Measurements from ENCODE around the gene MAJIN.

Gene MAJIN

DNA sequence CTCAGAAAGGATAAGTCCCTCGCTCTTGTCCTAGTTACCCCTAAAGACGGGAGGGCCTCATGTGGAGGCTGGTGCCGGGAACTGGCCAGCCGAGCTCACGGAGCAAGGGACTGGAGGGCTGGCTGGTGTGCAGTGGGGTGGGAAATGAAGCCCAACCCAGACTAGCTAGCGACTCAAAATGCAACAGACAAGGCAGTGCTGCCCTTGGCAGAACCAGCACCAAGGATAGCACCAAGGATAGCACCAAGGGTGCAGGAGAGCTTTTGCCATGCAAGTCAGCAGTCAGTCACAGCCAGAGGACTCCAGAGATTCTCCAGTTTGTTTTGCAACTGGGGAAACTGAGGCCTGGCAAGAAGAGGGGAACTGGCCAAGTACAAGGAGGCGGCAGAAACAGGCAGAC is 31.4 kb upstream of the MAJIN start:
- WGBS (ENCODE audit: extremely low coverage, insufficient coverage, insufficient read length) = no CpG with 5 or more reads among the region's 7 CpGs
- Histone ChIP-seq H4K12ac (ENCODE audit: low read depth, low read length) (no peak overlapping the region), H3K27me3 (ENCODE audit: insufficient read depth, low read length) (no peaks in the 10 kb centered on the region), H3K79me2 (ENCODE audit: control insufficient read depth, insufficient read depth, low read length, poor library complexity) (no peaks in the 10 kb centered on the region), H2BK120ac (ENCODE audit: insufficient read depth, low read length, poor library complexity) (no peak overlapping the region), H3K4me2 (ENCODE audit: low read length) (no peak overlapping the region), H4K91ac (ENCODE audit: low read depth, low read length) (no peak overlapping the region), H3K4ac (ENCODE audit: low read depth, low read length) (no peak overlapping the region), H3K27ac (ENCODE audit: low read depth, low read length) (no peak overlapping the region), H3K4me3 (ENCODE audit: low read depth, low read length) (no peak overlapping the region), H3K9ac (ENCODE audit: low read length) (no peak overlapping the region), H3K36me3 (ENCODE audit: control insufficient read depth in 1 of 2, insufficient read depth in 2 of 2, low read length in 2 of 2) (no peaks in the 10 kb centered on the region), H3K23ac (ENCODE audit: low read length) (no peak overlapping the region), H3K18ac (ENCODE audit: low read length) (no peak overlapping the region), H3K14ac (ENCODE audit: low read length) (no peak overlapping the region), H4K8ac (ENCODE audit: low read depth, low read length) (no peak overlapping the region), H2BK12ac (ENCODE audit: low read length) (no peak overlapping the region), H3K4me1 (ENCODE audit: control insufficient read depth in 1 of 2, insufficient read depth in 2 of 2, low read length in 2 of 2) (peaks cover 2 to 4% of the 10 kb centered on the region in 2 experiments), H2BK5ac (ENCODE audit: low read depth, low read length, poor library complexity) (no peak overlapping the region), H2AFZ (ENCODE audit: insufficient read depth, low read length, poor library complexity) (no peak overlapping the region), H3K9me3 (ENCODE audit: insufficient read depth, low read depth, low read length) (no peaks in the 10 kb centered on the region), H2AK5ac (ENCODE audit: low read length) (no peak overlapping the region), H3K79me1 (ENCODE audit: low read length) (no peaks in the 10 kb centered on the region)
- DNase-seq = no peak

DNA sequence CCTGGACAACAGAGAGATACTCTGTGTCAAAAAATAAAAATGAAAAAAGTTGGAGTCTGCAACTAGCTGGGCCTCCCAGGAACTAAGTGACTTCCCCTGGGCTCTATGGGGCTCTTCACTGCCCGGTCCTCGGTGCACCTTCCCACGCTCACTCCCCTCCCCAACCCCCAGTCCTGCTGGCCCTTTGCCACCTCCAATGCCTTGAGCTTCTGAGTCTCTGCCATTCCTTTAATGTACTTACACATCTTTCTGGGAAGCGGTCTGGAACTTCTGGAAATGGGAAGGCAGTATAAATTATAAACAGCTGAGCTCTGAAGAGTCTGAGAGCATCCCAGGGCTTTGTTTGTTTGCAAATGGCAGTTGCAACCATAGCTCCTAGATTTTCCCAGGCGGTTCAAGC is 30.8 kb upstream of the MAJIN start:
- H3K4ac ChIP-seq (ENCODE audit: low read depth, low read length) = no peak overlapping the region
- H4K91ac ChIP-seq (ENCODE audit: low read depth, low read length) = no peak overlapping the region
- no peak overlapping the region for H4K12ac ChIP-seq (ENCODE audit: low read depth, low read length)
- no peak overlapping the region for H4K8ac ChIP-seq (ENCODE audit: low read depth, low read length)
- H3K9ac ChIP-seq (ENCODE audit: low read length) = no peak overlapping the region
- no peaks in the 10 kb centered on the region for H3K27me3 ChIP-seq (ENCODE audit: insufficient read depth, low read length)
- no peak overlapping the region for H3K18ac ChIP-seq (ENCODE audit: low read length)
- peaks cover 2 to 4% of the 10 kb centered on the region in 2 experiments for H3K4me1 ChIP-seq (ENCODE audit: control insufficient read depth in 1 of 2, insufficient read depth in 2 of 2, low read length in 2 of 2)
- no peak overlapping the region for H2AFZ ChIP-seq (ENCODE audit: insufficient read depth, low read length, poor library complexity)
- H3K14ac ChIP-seq (ENCODE audit: low read length) = no peak overlapping the region
- no peak overlapping the region for H3K23ac ChIP-seq (ENCODE audit: low read length)
- no peak overlapping the region for H2BK12ac ChIP-seq (ENCODE audit: low read length)
- H3K27ac ChIP-seq (ENCODE audit: low read depth, low read length) = no peak overlapping the region
- H3K79me2 ChIP-seq (ENCODE audit: control insufficient read depth, insufficient read depth, low read length, poor library complexity) = no peaks in the 10 kb centered on the region
- no peaks in the 10 kb centered on the region for H3K9me3 ChIP-seq (ENCODE audit: insufficient read depth, low read depth, low read length)
- H2BK5ac ChIP-seq (ENCODE audit: low read depth, low read length, poor library complexity) = no peak overlapping the region
- DNase-seq = no peak
- no CpG with 5 or more reads among the region's 5 CpGs for WGBS (ENCODE audit: extremely low coverage, insufficient coverage, insufficient read length)
- no peak overlapping the region for H2BK120ac ChIP-seq (ENCODE audit: insufficient read depth, low read length, poor library complexity)
- no peaks in the 10 kb centered on the region for H3K79me1 ChIP-seq (ENCODE audit: low read length)
- no peak overlapping the region for H2AK5ac ChIP-seq (ENCODE audit: low read length)
- H3K4me3 ChIP-seq (ENCODE audit: low read depth, low read length) = no peak overlapping the region
- H3K36me3 ChIP-seq (ENCODE audit: control insufficient read depth in 1 of 2, insufficient read depth in 2 of 2, low read length in 2 of 2) = no peaks in the 10 kb centered on the region
- no peak overlapping the region for H3K4me2 ChIP-seq (ENCODE audit: low read length)

DNA sequence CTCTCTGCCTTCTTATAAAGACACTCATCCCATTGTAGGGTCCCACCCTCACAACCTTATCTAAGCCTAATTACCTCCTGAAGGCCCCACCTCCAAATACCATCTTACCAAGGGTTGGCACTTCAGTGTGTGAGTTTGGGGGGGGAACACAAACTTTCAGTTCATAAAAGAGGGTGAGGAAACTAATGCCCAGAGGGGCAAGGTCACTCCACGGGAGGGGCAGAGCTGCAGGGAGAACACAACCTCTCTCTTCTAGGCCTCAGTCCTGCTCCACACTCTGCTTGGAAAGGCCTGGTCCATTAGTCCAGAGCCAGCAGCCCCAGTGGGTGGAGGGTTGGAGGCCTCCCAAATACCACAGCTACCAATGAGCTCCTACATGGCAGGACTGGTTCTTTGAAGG is 27.6 kb upstream of the MAJIN start:
- no peaks in the 10 kb centered on the region for H3K79me1 ChIP-seq (ENCODE audit: low read length)
- DNase-seq = no peak
- no peak overlapping the region for H3K18ac ChIP-seq (ENCODE audit: low read length)
- no peak overlapping the region for H3K9ac ChIP-seq (ENCODE audit: low read length)
- H3K27me3 ChIP-seq (ENCODE audit: insufficient read depth, low read length) = no peaks in the 10 kb centered on the region
- no peak overlapping the region for H4K8ac ChIP-seq (ENCODE audit: low read depth, low read length)
- H3K79me2 ChIP-seq (ENCODE audit: control insufficient read depth, insufficient read depth, low read length, poor library complexity) = no peaks in the 10 kb centered on the region
- H2AFZ ChIP-seq (ENCODE audit: insufficient read depth, low read length, poor library complexity) = no peak overlapping the region
- no peak overlapping the region for H2BK5ac ChIP-seq (ENCODE audit: low read depth, low read length, poor library complexity)
- no peak overlapping the region for H2BK12ac ChIP-seq (ENCODE audit: low read length)
- no CpG with 5 or more reads among the region's 1 CpG for WGBS (ENCODE audit: extremely low coverage, insufficient coverage, insufficient read length)
- H4K91ac ChIP-seq (ENCODE audit: low read depth, low read length) = no peak overlapping the region
- no peak overlapping the region for H4K12ac ChIP-seq (ENCODE audit: low read depth, low read length)
- no peak overlapping the region for H3K4ac ChIP-seq (ENCODE audit: low read depth, low read length)
- H3K36me3 ChIP-seq (ENCODE audit: control insufficient read depth in 1 of 2, insufficient read depth in 2 of 2, low read length in 2 of 2) = no peaks in the 10 kb centered on the region
- H3K27ac ChIP-seq (ENCODE audit: low read depth, low read length) = no peak overlapping the region
- no peak overlapping the region for H3K23ac ChIP-seq (ENCODE audit: low read length)
- no peak overlapping the region for H3K4me2 ChIP-seq (ENCODE audit: low read length)
- H3K4me3 ChIP-seq (ENCODE audit: low read depth, low read length) = no peak overlapping the region
- H3K9me3 ChIP-seq (ENCODE audit: insufficient read depth, low read depth, low read length) = no peaks in the 10 kb centered on the region
- H2BK120ac ChIP-seq (ENCODE audit: insufficient read depth, low read length, poor library complexity) = no peak overlapping the region
- no peak overlapping the region for H3K14ac ChIP-seq (ENCODE audit: low read length)
- H3K4me1 ChIP-seq (ENCODE audit: control insufficient read depth in 1 of 2, insufficient read depth in 2 of 2, low read length in 2 of 2) = no peaks in the 10 kb centered on the region
- H2AK5ac ChIP-seq (ENCODE audit: low read length) = no peak overlapping the region

DNA sequence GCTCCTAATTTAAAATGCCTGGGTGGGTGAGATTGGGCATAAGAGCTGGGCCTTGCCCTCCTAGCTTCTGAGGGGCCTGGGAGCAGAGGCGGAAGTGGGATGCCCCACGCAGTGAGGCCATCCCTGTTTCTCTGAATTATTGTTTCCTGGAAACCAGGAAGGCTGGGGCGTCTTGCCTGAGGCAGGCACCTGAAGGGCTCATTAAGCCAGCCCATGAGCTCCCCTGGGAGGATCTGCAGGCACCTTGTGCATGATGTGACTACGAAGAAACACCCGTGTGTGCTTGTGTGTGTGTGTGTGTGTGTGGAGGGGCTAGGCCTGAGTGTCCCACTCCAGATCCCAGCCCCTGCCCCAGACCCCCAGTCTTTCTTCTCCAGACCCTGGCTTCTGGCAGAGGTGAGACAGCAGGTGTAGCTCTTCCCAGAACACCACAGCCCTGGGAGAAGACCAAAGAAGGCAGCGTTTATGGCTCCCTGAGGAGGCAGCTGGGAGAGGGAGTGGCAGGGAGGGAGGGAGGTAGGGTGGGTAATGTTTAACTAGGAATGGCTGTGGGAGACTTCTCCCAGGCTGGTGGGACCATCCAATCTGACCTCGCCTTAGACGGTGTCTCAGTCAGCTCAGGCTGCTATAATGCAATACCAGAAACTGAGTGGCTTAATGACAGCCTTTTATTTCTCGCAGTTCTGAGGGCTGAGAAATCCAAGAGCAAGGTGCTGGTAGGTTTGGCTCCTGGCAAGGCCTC is 27.0 kb upstream of the MAJIN start:
- no peaks in the 10 kb centered on the region for H3K4me1 ChIP-seq (ENCODE audit: control insufficient read depth in 1 of 2, insufficient read depth in 2 of 2, low read length in 2 of 2)
- no peak overlapping the region for H3K4me2 ChIP-seq (ENCODE audit: low read length)
- WGBS (ENCODE audit: extremely low coverage, insufficient coverage, insufficient read length) = no CpG with 5 or more reads among the region's 9 CpGs
- no peak for DNase-seq
- H4K12ac ChIP-seq (ENCODE audit: low read depth, low read length) = no peak overlapping the region
- no peak overlapping the region for H3K9ac ChIP-seq (ENCODE audit: low read length)
- H3K23ac ChIP-seq (ENCODE audit: low read length) = no peak overlapping the region
- H3K79me1 ChIP-seq (ENCODE audit: low read length) = no peaks in the 10 kb centered on the region
- no peaks in the 10 kb centered on the region for H3K79me2 ChIP-seq (ENCODE audit: control insufficient read depth, insufficient read depth, low read length, poor library complexity)
- no peak overlapping the region for H3K4me3 ChIP-seq (ENCODE audit: low read depth, low read length)
- no peak overlapping the region for H4K91ac ChIP-seq (ENCODE audit: low read depth, low read length)
- H2BK120ac ChIP-seq (ENCODE audit: insufficient read depth, low read length, poor library complexity) = no peak overlapping the region
- H3K4ac ChIP-seq (ENCODE audit: low read depth, low read length) = no peak overlapping the region
- no peak overlapping the region for H2BK5ac ChIP-seq (ENCODE audit: low read depth, low read length, poor library complexity)
- H3K9me3 ChIP-seq (ENCODE audit: insufficient read depth, low read depth, low read length) = no peaks in the 10 kb centered on the region
- H3K36me3 ChIP-seq (ENCODE audit: control insufficient read depth in 1 of 2, insufficient read depth in 2 of 2, low read length in 2 of 2) = no peaks in the 10 kb centered on the region
- no peak overlapping the region for H2AFZ ChIP-seq (ENCODE audit: insufficient read depth, low read length, poor library complexity)
- H4K8ac ChIP-seq (ENCODE audit: low read depth, low read length) = no peak overlapping the region
- H3K18ac ChIP-seq (ENCODE audit: low read length) = no peak overlapping the region
- no peaks in the 10 kb centered on the region for H3K27me3 ChIP-seq (ENCODE audit: insufficient read depth, low read length)
- no peak overlapping the region for H3K14ac ChIP-seq (ENCODE audit: low read length)
- no peak overlapping the region for H2BK12ac ChIP-seq (ENCODE audit: low read length)
- H2AK5ac ChIP-seq (ENCODE audit: low read length) = no peak overlapping the region
- no peak overlapping the region for H3K27ac ChIP-seq (ENCODE audit: low read depth, low read length)

All from trophoblast cell (in vitro differentiated cells and primary cell).